GM18868 (cell line): ENCODE data around the gene EMSY.
"Not testable (repeated sequence)": the region's sequence is repeated elsewhere in the genome, so short reads cannot be mapped to it uniquely, and the experiment has no call there.

Experiments
- ATAC-seq: cut with Tn5 transposase; IDR thresholded peaks from one replicate; pipeline ENCODE4 v1.9.1; 2021; ENCODE audit warnings: mild to moderate bottlenecking, moderate library complexity; ENCODE audit not compliant: unreplicated experiment

The EMSY gene

GRCh38 chr11:76444384-76445120 lies at the start of gene EMSY:
TSS of gene EMSY (plus strand) at chr11:76445018. CDS start at chr11:76446939, 1,921 bp downstream.
- ATAC-seq: peak; percentile 95

DNA sequence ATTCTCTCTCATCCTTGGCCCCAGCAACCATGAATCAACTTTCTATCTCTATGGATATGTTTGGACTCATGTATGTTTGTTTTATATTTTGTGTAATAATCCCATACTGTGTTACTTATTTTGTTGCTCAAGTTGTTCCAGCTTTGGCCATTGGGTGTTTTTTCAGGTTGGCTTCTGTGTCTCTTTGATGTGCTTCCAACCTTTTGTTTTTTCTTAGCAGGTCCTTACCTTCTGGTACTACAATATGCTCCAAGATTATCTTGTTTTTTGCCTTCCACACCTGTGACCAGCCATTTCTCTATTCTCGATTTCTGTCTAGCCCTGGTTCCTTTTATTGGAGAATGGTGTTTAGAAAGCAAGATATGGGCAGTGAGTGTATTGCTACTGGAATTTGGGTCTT lies 49.5 kb upstream of the EMSY start:
- no peak for ATAC-seq

- ATAC-seq: no peak
Measured at GRCh38 chr11:76397383-76397782, 47.4 kb upstream of the EMSY start.

GRCh38 chr11:76400967-76401366 lies 43.9 kb upstream of the EMSY start:
- ATAC-seq: no peak

DNA sequence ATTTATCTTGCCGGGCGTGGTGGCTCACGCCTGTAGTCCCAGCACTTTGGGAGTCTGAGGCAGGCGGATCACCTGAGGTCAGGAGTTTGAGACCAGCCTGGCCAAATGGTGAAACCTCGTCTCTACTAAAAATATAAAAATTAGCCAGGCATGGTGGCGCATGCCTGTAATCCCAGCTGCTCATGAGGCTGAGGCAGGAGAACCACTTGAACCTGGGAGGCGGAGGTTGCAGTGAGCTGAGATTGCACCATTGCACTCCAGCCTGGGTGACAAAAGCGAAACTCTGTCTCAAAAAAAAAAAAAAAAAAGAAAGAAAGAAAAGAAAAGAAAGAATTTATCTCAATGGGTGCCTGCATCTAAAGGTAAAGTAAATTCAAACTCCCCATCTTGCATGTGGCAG lies 43.3 kb upstream of the EMSY start:
- not testable (repeated sequence) for ATAC-seq

GRCh38 chr11:76406359-76406758 lies 38.5 kb upstream of the EMSY start:
- no peak for ATAC-seq

- ATAC-seq: no peak
Measured at GRCh38 chr11:76408171-76408965, 36.5 kb upstream of the EMSY start.

DNA sequence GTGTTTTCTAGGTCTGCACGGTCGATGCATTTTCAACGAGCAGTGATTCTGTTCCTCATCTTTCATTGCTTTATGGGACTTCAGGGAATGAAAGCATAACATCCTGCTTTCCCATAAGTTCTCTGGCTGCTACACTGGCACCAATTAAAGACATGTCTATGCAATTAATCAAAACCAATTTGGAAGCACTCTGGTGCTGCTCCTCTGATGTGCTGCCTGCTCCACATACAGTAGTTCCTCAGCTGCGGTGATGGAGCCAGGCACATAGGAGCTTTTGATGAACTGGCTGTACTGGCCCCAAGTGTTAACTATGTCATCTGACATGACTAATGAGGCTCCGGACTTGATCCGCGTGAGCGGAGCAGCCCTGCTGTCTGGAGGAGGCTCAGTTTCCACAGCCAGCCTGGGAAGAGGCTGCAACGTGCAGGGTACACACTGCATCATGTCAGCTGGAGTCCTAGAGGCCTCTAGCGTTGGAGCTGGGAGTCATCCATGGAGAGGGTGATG lies 33.9 kb upstream of the EMSY start:
- ATAC-seq: no peak

DNA sequence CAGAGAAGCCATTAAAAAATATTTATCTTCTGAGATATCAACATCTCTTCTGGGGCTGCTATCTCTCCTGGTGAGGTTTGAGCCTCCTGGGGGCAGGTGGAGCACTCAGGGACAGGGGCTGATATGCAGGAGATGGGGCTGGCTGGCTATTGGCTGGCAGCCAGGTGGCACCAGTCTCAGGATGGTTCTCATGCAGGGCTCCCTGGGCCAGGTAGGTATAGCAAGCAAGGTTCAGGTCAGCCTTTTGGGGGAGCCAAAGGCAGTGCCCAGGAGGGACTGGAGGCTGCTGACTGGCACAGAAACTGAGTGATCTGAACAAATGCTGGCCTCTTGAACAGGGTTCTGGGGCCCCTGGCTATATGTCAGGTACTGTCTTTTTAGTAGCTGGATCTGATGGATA lies 29.7 kb upstream of the EMSY start:
- no peak for ATAC-seq

- no peak for ATAC-seq
Measured at GRCh38 chr11:76419896-76420295, 24.9 kb upstream of the EMSY start.

GRCh38 chr11:76424379-76424778 lies 20.4 kb upstream of the EMSY start:
- peak; percentile 87 for ATAC-seq

DNA sequence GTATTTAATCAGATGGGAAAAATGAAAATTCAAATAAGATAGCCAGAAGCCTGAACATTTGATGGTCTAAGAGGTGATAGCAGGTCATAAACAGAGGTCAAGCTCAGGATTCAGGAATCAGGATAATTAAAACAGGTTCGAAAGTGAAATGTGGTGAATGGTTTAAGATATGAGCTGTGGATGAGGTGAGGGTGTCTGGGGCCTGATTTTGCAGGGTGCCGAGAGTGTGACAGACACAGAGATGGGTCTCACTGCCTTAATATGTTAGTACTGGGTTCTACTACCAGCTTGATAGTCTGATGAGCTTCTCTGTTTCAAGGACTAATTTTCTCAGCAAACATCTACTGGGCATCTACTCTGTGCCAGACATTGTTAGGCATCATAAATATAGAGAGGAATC lies 19.9 kb upstream of the EMSY start:
- peak; percentile 30 for ATAC-seq

DNA sequence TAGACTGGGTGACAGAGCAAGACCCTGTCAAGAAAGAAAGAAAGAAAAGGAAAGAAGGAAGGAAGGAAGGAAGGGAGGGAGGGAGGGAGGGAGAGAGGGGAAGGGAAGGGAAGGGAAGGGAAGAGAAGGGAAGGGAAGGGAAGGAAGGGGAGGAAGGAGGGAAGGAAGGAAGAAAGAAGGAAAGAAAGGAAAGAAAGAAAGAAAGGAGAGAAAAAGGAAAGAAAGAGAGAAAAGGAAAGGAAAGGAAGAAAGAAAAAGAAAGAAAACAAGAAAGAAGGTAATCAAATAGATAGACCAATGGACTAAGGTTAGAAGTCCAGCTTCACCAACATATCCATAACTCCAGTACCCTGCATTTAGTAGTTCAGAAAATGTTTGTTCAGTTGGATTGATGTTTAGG lies 18.2 kb upstream of the EMSY start:
- ATAC-seq: no peak

- no peak for ATAC-seq
Measured at GRCh38 chr11:76436020-76436419, 8.8 kb upstream of the EMSY start.

- no peak for ATAC-seq
Measured at GRCh38 chr11:76443268-76443980, 1.4 kb upstream of the EMSY start.

GRCh38 chr11:76444065-76444383 lies 794 bp upstream of the EMSY start:
- ATAC-seq: no peak

- ATAC-seq: peak; percentile 30
Measured at GRCh38 chr11:76445121-76446084, 585 bp downstream of the EMSY start.

GRCh38 chr11:76448506-76448905 lies 3.7 kb downstream of the EMSY start:
- no peak for ATAC-seq

DNA sequence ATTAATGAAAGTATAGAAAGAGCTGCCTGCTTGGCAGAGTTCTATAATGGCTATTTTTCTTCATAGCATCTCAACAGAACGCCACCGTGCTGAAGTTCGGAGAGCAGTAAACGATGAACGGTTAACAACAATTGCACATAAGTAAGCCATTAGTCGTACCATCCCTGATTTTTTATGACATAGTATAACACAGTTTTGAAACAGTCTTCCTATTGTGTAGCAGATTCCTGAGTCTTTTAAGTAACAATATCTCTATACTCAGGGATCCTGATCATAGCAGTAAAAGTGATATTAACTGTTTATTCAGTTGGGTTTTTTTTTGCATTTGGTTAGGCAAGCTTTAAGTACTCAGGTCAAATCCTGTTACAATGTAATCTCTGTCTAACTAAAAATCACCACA lies 8.4 kb downstream of the EMSY start:
- no peak for ATAC-seq

DNA sequence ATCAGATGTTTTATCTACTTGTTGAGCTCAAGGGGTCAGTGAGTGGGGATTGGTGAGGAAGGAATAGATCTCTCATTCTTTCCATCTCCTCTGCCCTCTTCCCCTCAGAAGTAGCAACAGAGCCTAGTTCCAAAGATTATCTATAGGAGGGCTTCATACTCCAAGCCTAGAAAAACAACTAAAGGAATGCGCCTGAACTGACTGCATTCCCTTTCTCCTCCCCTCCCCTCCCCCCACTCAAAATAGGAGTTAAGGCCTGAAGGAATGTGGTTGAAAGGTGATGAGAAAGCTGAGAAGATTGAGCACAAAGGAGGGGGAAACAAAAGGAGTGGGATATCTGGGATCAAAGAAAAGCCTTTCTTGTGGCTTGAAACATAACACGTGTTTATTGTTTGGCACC lies 10.5 kb downstream of the EMSY start:
- no peak for ATAC-seq
